Measurements from ENCODE around the gene AFAP1L1. TPM values are rescaled to one million over a fixed set of nuclear protein-coding genes. Genes with fewer than 3 reads are reported as not detected.

The AFAP1L1 gene
- total and polyA plus RNA-seq, 9 of the 15 experiments (the other 6 are each of a cell fraction or from before 2014, with no cell fraction given), result 0.01 to 0.12 (median 0.03) TPM; not detected in 4

GRCh38 chr5:149240354-149240998 is 31.2 kb upstream of the AFAP1L1 start (continued):
- no peak for TF ChIP-seq XRCC5 (IDR thresholded peaks at IDR 0.05; ENCODE audit: low read depth, low read length)
- no peak for TF ChIP-seq STAG1 (CRISPR knock-in tag; IDR thresholded peaks at IDR 0.05; ENCODE audit: borderline replicate concordance)
- no peak for TF ChIP-seq UBTF (IDR thresholded peaks at IDR 0.05; ENCODE audit: borderline replicate concordance in 1 of 2, low read depth in 2 of 2, low read length in 2 of 2)
- TF ChIP-seq KLF6 (CRISPR knock-in tag; IDR thresholded peaks at IDR 0.05; ENCODE audit: borderline replicate concordance), result peak; percentile 20; the same call in 1 of the 2 replicates
- TF ChIP-seq THAP7 (CRISPR knock-in tag; IDR thresholded peaks at IDR 0.05), result no peak
- TF ChIP-seq ZNF175 (CRISPR knock-in tag; IDR thresholded peaks at IDR 0.05; ENCODE audit: low read depth), result peak; percentile 87; the same call in 1 of the 2 replicates
- no peak for TF ChIP-seq TAF9B (IDR thresholded peaks at IDR 0.05; ENCODE audit: partially characterized antibody)
- TF ChIP-seq ZNF518B (CRISPR knock-in tag; IDR thresholded peaks at IDR 0.05), result no peak

All from K562 (cell line).